Fibroblast of lung (primary cell): ENCODE results near the gene AEBP2.

Experiments used
- EZH2 ChIP-seq: IDR thresholded peaks from 2 replicates; pipeline ENCODE4 v1.5.1; 2012; ENCODE audit warnings: low read length, control low read depth, mild to moderate bottlenecking; ENCODE audit errors: missing control alignments
- TF ChIP-seq, protein P1 (sequence below), 2 donors: IDR thresholded peaks in 1 of 2; conservative IDR thresholded peaks in 1 of 2; 1 replicate in 1 of 2; 2 replicates in 1 of 2; pipeline ENCODE4 v1.5.1; 2011 to 2012; ENCODE audit warnings: low read length in 2 of 2, control low read depth in 1 of 2, inconsistent platforms in 1 of 2, low read depth in 1 of 2, mild to moderate bottlenecking in 1 of 2

DNA sequence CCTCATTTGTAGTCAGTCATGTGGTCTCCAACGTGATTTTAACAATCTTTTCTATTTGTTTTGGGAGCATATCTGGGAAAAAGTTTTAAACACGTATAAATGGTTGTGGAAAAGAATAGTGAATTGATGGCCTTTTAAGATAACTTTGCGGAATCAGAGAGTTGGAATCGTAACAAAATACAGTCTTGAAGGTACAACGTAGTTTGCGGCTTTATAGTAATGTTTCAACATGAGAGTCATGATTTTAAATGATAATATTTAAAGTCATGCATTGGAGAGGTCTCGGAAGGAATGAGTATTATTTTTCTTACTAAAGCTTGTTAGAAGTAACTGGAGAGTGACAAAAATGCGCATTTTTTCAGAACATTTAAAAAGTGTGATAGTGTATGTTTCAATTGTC lies 1.6 kb downstream of the AEBP2 start:
- TF ChIP-seq, protein P1, sequence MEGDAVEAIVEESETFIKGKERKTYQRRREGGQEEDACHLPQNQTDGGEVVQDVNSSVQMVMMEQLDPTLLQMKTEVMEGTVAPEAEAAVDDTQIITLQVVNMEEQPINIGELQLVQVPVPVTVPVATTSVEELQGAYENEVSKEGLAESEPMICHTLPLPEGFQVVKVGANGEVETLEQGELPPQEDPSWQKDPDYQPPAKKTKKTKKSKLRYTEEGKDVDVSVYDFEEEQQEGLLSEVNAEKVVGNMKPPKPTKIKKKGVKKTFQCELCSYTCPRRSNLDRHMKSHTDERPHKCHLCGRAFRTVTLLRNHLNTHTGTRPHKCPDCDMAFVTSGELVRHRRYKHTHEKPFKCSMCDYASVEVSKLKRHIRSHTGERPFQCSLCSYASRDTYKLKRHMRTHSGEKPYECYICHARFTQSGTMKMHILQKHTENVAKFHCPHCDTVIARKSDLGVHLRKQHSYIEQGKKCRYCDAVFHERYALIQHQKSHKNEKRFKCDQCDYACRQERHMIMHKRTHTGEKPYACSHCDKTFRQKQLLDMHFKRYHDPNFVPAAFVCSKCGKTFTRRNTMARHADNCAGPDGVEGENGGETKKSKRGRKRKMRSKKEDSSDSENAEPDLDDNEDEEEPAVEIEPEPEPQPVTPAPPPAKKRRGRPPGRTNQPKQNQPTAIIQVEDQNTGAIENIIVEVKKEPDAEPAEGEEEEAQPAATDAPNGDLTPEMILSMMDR (conservative IDR thresholded peaks at IDR 0.05 in 1 of 2, IDR thresholded peaks at IDR 0.05 in 1 of 2; ENCODE audit: low read depth in 1 of 2, low read length in 2 of 2), result no peak
- TF ChIP-seq EZH2, result no peak
